ACHN (cell line): ENCODE measurements around the gene C19orf81.
"Not testable (repeated sequence)": the region's sequence is repeated elsewhere in the genome, so short reads cannot be mapped to it uniquely, and the experiment has no call there.

ENCODE experiments used
- DNase-seq: peaks from one replicate; pipeline ENCODE4 v3.0.0-alpha.2; 2015
- in situ Hi-C: cut with HindIII; loops from 2 replicates; pipeline ENCODE4 v1.10.0; 2017; ENCODE audit warnings: low sequenced_read_pairs, low pct_ligation_motif_present, low pct_unique_long_range_greater_than_20kb

C19orf81 gene

GRCh38 chr19:50649433-50650391, at the start of gene C19orf81:
C19orf81 (plus strand) TSS chr19:50649445; CDS start chr19:50649445, 0 bp downstream.
- in situ Hi-C loops: no loop called here
- peak; percentile 37 for DNase-seq

GRCh38 chr19:50601407-50602088, 47.7 kb upstream of the C19orf81 start:
- in situ Hi-C loops: no loop called here

GRCh38 chr19:50602089-50602422, 47.2 kb upstream of the C19orf81 start:
- in situ Hi-C loops: no loop called here
- DNase-seq: no peak

More at GRCh38 chr19:50601407-50602088, 47.7 kb upstream of the C19orf81 start:
- DNase-seq: no peak

- DNase-seq: no peak
- in situ Hi-C loops: no loop called here
Measured at GRCh38 chr19:50602496-50602895, 46.7 kb upstream of the C19orf81 start.

GRCh38 chr19:50602935-50603334, 46.3 kb upstream of the C19orf81 start:
- in situ Hi-C loops: no loop called here
- no peak for DNase-seq

- in situ Hi-C loops, DNase-seq: not testable (repeated sequence)
Measured at GRCh38 chr19:50604264-50605073, 44.8 kb upstream of the C19orf81 start.

- peak; percentile 31 for DNase-seq
- in situ Hi-C loops: not testable (repeated sequence)
Measured at GRCh38 chr19:50606059-50606836, 43.0 kb upstream of the C19orf81 start.

GRCh38 chr19:50607388-50607787, 41.9 kb upstream of the C19orf81 start:
- in situ Hi-C loops: no loop called here
- no peak for DNase-seq

- peak; percentile 93 for DNase-seq
- in situ Hi-C loops: no loop called here
Measured at GRCh38 chr19:50607874-50608785, 41.1 kb upstream of the C19orf81 start.

GRCh38 chr19:50612504-50613404, 36.5 kb upstream of the C19orf81 start:
- not testable (repeated sequence) for DNase-seq

GRCh38 chr19:50618379-50618778, 30.9 kb upstream of the C19orf81 start:
- in situ Hi-C loops, DNase-seq: not testable (repeated sequence)

More at GRCh38 chr19:50612504-50613404, 36.5 kb upstream of the C19orf81 start:
- in situ Hi-C loops: not testable (repeated sequence)

GRCh38 chr19:50619184-50619583, 30.1 kb upstream of the C19orf81 start:
- DNase-seq, in situ Hi-C loops: not testable (repeated sequence)

- in situ Hi-C loops, DNase-seq: not testable (repeated sequence)
Measured at GRCh38 chr19:50620394-50620906, 28.8 kb upstream of the C19orf81 start.

GRCh38 chr19:50624949-50625600, 24.2 kb upstream of the C19orf81 start:
- in situ Hi-C loops: no loop called here
- no peak for DNase-seq

GRCh38 chr19:50626011-50626410, 23.2 kb upstream of the C19orf81 start:
- DNase-seq: no peak
- in situ Hi-C loops: no loop called here
